HUES6 (cell line): ENCODE results near the gene PPTC7.
"Not testable (repeated sequence)": the region's sequence is repeated elsewhere in the genome, so short reads cannot be mapped to it uniquely, and the experiment has no call there.

Experiments used
- H3K27ac ChIP-seq: 2 replicates; pipeline ENCODE4 v1.7.0; 2013; ENCODE audit warnings: low read depth, mild to moderate bottlenecking, low read length, inconsistent platforms
- H3K27me3 ChIP-seq: 2 replicates; pipeline ENCODE4 v1.6.1; 2013; ENCODE audit warnings: low read length; ENCODE audit not compliant: control insufficient read depth, insufficient read depth
- H3K36me3 ChIP-seq: 2 replicates; pipeline ENCODE4 v1.6.1; 2013; ENCODE audit warnings: low read length; ENCODE audit not compliant: control insufficient read depth, insufficient read depth
- H3K4me1 ChIP-seq: 2 replicates; pipeline ENCODE4 v1.6.1; 2013; ENCODE audit warnings: low read length; ENCODE audit not compliant: control insufficient read depth, insufficient read depth
- H3K4me3 ChIP-seq: 2 replicates; pipeline ENCODE4 v1.5.1; 2013; ENCODE audit warnings: low read depth, low read length
- H3K9ac ChIP-seq: one replicate; pipeline ENCODE4 v1.6.1; 2013; ENCODE audit warnings: mild to moderate bottlenecking, low read length
- H3K9me3 ChIP-seq: 2 replicates; pipeline ENCODE4 v1.6.1; 2013; ENCODE audit warnings: low read depth, low read length; ENCODE audit not compliant: control insufficient read depth, insufficient read depth

Gene PPTC7

GRCh38 chr12:110582276-110583136 is 612 bp downstream of the PPTC7 start:
- H3K9me3 ChIP-seq, result no peaks in the 10 kb centered on the region
- peak overlapping the region; percentile 88 for H3K4me3 ChIP-seq
- H3K27ac ChIP-seq, result peak overlapping the region; percentile 1; the same call in 1 of the 2 replicates
- no peaks in the 10 kb centered on the region for H3K36me3 ChIP-seq
- H3K9ac ChIP-seq, result peak overlapping the region; percentile 86
- peaks cover 31% of the 10 kb centered on the region for H3K4me1 ChIP-seq
- no peaks in the 10 kb centered on the region for H3K27me3 ChIP-seq

GRCh38 chr12:110581931-110582275 is 1.2 kb downstream of the PPTC7 start:
- H3K27me3 ChIP-seq, result no peaks in the 10 kb centered on the region

GRCh38 chr12:110579535-110580253 is 3.4 kb downstream of the PPTC7 start:
- Histone ChIP-seq H3K9me3 (no peaks in the 10 kb centered on the region), H3K27me3 (no peaks in the 10 kb centered on the region), H3K4me3 (no peak overlapping the region), H3K36me3 (no peaks in the 10 kb centered on the region), H3K4me1 (peaks cover 25% of the 10 kb centered on the region), H3K27ac (no peak overlapping the region), H3K9ac (no peak overlapping the region)

More at GRCh38 chr12:110581931-110582275, 1.2 kb downstream of the PPTC7 start:
- peak overlapping the region; percentile 88 for H3K4me3 ChIP-seq
- H3K9ac ChIP-seq, result peak overlapping the region; percentile 86
- no peaks in the 10 kb centered on the region for H3K9me3 ChIP-seq
- H3K27ac ChIP-seq, result no peak overlapping the region
- H3K36me3 ChIP-seq, result no peaks in the 10 kb centered on the region
- peaks cover 31% of the 10 kb centered on the region for H3K4me1 ChIP-seq

GRCh38 chr12:110578694-110579534 is 4.2 kb downstream of the PPTC7 start:
- Histone ChIP-seq H3K36me3 (no peaks in the 10 kb centered on the region), H3K4me3 (no peak overlapping the region), H3K27ac (no peak overlapping the region), H3K27me3 (no peaks in the 10 kb centered on the region), H3K9ac (no peak overlapping the region), H3K9me3 (no peaks in the 10 kb centered on the region), H3K4me1 (peaks cover 23% of the 10 kb centered on the region)

- H3K9ac ChIP-seq, result no peak overlapping the region
- H3K9me3 ChIP-seq, result peaks cover 4% of the 10 kb centered on the region
These were observed 5.0 kb downstream of the PPTC7 start for GRCh38 chr12:110577864-110578693.

GRCh38 chr12:110576504-110576903 is 6.6 kb downstream of the PPTC7 start:
- Histone ChIP-seq H3K27me3 (no peaks in the 10 kb centered on the region), H3K4me1 (peaks cover 18% of the 10 kb centered on the region), H3K9me3 (peaks cover 14% of the 10 kb centered on the region), H3K4me3 (no peak overlapping the region), H3K36me3 (peaks cover 2% of the 10 kb centered on the region; the same call in 1 of the 2 replicates), H3K27ac (no peak overlapping the region), H3K9ac (no peak overlapping the region)

More at GRCh38 chr12:110577864-110578693, 5.0 kb downstream of the PPTC7 start:
- H3K4me1 ChIP-seq, result peaks cover 18% of the 10 kb centered on the region
- no peaks in the 10 kb centered on the region for H3K27me3 ChIP-seq
- H3K36me3 ChIP-seq, result peaks cover 2% of the 10 kb centered on the region; the same call in 1 of the 2 replicates
- H3K4me3 ChIP-seq, result no peak overlapping the region
- no peak overlapping the region for H3K27ac ChIP-seq

GRCh38 chr12:110575326-110575725 is 7.8 kb downstream of the PPTC7 start:
- peaks cover 2% of the 10 kb centered on the region; the same call in 1 of the 2 replicates for H3K36me3 ChIP-seq
- H3K9ac ChIP-seq, result no peak overlapping the region
- no peak overlapping the region for H3K4me3 ChIP-seq
- H3K27me3 ChIP-seq, result no peaks in the 10 kb centered on the region
- H3K27ac ChIP-seq, result no peak overlapping the region
- H3K9me3 ChIP-seq, result peaks cover 17% of the 10 kb centered on the region
- peaks cover 14% of the 10 kb centered on the region; the same call in 1 of the 2 replicates for H3K4me1 ChIP-seq

GRCh38 chr12:110574717-110575230 is 8.3 kb downstream of the PPTC7 start:
- H3K4me3 ChIP-seq, H3K27ac ChIP-seq, H3K9ac ChIP-seq, H3K36me3 ChIP-seq, H3K27me3 ChIP-seq: not testable (repeated sequence)
- peaks cover 18% of the 10 kb centered on the region for H3K9me3 ChIP-seq
- H3K4me1 ChIP-seq, result peaks cover 14% of the 10 kb centered on the region; the same call in 1 of the 2 replicates

GRCh38 chr12:110574044-110574443 is 9.1 kb downstream of the PPTC7 start:
- no peaks in the 10 kb centered on the region for H3K27me3 ChIP-seq
- H3K4me1 ChIP-seq, result peaks cover 9% of the 10 kb centered on the region; the same call in 1 of the 2 replicates
- no peak overlapping the region for H3K9ac ChIP-seq
- no peak overlapping the region for H3K4me3 ChIP-seq
- peaks cover 2% of the 10 kb centered on the region; the same call in 1 of the 2 replicates for H3K36me3 ChIP-seq
- H3K9me3 ChIP-seq, result peaks cover 24% of the 10 kb centered on the region
- no peak overlapping the region for H3K27ac ChIP-seq

GRCh38 chr12:110570798-110571197 is 12.3 kb downstream of the PPTC7 start:
- peaks cover 31% of the 10 kb centered on the region for H3K9me3 ChIP-seq
- H3K27me3 ChIP-seq, H3K27ac ChIP-seq, H3K9ac ChIP-seq, H3K4me3 ChIP-seq, H3K36me3 ChIP-seq, H3K4me1 ChIP-seq: not testable (repeated sequence)
